ENCODE data around the gene PGM2.
A peak's percentile ranks its signal among the peaks of the same experiment; 100 is the strongest.
"Not testable (repeated sequence)": the region's sequence is repeated elsewhere in the genome, so short reads cannot be mapped to it uniquely, and the experiment has no call there.

The PGM2 gene

DNA sequence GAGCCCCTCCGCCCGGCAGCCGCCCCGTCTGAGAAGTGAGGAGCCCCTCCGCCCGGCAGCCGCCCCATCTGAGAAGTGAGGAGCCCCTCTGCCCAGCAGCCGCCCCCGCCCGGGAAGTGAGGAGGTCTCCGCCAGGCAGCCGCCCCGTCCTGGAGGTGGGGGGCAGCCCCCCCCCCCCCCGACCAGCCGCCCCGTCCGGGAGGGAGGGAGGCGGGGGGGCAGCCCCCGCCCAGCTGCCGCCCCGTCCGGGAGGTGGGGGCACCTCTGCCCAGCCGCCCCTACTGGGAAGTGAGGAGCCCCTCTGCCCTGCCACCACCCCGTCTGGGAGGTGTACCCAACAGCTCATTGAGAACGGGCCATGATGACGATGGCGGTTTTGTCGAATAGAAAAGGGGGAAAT, 6.0 kb upstream of the PGM2 start:
- not testable (repeated sequence) for DNase-seq

DNA sequence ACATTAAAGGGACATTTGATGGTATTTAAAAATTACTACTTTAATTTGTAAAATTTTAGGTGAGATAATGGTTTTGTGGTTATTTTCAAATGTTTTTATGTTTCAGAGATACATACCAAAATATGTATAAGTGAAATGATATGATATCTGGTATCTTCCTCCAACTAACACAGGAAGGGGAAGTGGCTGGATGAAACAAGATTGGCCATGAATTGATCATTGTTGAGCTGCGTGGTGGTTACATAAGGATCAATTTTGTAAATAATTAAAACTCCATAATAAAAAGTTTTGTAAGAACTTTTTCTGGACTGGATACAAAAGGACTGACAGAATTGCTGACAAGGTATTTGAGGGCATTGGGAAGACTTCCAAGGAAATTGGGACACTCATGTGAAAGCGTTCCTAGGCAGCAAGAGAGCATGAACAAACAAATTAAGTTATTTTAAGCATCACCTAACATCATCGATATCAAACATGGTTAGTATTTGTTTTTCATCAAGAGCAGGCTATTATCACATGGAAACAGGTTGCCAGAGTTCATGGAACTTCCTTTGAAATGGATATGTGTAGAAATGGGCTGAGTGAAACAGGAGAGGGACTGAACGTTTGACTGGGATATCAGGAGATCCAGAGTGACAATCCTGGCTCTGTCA, 4.4 kb upstream of the PGM2 start:
- DNase-seq = no peak

GRCh38 chr4:37825501-37825900, 985 bp upstream of the PGM2 start:
- not testable (repeated sequence) for DNase-seq

DNA sequence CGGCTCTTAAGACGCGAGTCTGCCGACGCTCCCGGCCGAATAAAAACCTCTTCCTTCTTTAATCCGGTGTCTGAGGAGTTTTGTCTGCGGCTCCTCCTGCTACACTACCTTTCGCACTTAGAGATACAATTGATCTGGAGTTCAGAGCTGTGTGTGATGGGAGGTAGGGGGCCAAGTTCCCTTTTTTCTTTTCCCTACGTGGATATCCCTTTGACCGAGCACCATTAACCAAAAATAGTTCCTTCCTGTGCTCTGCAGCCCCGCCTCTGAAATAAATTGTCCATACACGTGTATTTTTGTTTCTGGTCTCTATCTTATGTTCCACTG, 555 bp upstream of the PGM2 start:
- peak in 1 of 2 donors; percentile 11 for DNase-seq

DNA sequence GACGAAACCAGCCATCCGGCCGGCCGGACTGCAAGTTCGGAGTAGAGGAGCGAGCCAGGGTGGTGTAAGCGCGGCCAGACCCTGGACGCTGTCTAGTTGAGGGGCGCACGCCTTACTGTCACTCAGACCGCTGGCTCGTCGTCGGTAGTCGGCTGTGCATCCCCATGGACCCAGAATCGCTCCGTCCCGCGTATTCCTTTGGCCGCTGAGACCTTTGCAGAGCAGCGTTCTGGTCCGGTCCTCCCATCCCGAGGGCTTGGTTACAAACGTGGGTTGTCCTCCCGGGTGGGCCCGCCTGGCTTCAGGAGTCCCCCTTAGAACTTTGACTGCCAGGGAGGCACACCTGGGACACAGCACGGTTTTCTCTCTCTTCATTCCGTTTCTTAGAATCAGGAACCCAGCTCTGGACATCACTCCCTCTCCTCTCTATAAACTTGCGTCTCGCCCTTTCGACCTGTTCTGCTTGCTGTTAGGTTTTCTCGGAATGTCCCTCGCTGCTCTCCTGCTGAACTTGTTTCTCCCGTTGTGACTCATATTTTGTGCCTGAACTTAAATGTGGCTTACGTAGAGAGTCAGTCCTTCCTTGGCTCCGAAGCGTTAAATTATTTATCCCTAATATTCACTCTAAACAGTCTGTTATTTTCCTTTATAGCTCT, 672 bp downstream of the PGM2 start:
- DNase-seq = no peak

DNA sequence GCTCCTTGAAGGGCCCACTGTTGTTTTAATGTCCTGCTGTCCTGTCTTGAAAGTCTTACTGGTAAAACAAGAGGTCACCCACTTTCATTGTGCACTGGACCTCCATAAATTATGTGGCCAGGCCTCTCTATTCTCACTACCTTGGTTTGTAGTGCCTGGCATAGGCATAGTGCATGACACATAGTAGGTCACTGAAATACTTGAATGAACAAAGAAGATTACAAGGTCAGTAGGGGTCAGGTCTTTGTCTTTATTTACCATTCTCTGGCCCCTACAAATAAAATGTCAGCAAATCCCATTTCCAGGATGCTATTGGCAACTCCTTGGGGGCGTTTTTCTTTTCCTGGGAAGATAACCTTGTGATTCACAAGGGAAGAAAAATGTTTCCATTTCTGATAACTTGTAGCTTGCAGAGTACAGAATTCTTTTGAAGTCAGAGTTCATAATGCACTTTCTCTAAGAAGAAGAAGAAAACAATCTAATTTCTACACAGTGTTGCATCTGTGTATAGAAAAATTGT, 1.4 kb downstream of the PGM2 start:
- DNase-seq = no peak

DNA sequence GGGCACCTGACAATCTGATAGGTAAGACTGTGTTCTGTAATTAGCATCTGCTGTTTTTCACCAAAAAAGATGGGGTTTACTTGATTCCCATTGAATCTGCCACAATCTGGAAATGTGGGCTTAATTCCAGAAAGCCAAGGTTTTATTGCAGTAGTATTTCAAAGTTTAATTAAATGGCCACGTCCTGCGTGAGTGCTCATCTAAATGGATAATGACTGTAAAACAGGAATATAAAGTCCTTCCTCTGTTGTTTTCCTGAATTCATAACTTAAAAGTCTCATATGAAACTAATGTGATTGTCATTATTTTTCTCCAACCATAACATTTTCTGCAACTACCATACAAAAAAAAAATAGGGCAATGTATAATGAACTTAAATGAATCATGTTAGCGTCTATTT, 2.4 kb downstream of the PGM2 start:
- DNase-seq = no peak

DNA sequence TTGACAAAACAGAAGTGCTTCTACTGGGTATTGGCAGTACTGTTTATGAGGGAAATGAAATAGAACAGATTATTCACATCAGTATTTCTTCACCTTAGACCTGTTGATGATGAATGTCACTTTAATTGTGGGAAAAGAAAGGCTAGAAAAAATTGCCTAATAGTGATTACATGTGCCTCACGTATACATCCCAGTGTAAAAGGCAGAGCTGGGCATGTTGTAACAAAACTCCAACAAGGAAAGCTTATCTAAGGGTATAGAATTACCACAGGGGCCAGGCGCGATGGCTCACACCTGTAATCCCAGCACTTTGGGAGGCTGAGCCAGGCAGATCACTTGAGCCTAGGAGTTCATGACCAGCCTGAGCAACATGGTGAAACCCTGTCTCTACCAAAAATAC, 4.2 kb downstream of the PGM2 start:
- no peak for DNase-seq

- no peak for DNase-seq
Observed at GRCh38 chr4:37835031-37835430, 8.5 kb downstream of the PGM2 start.

GRCh38 chr4:37835806-37836205, 9.3 kb downstream of the PGM2 start:
- no peak for DNase-seq

- no peak for DNase-seq
Observed at GRCh38 chr4:37836274-37836673, 9.8 kb downstream of the PGM2 start.

DNA sequence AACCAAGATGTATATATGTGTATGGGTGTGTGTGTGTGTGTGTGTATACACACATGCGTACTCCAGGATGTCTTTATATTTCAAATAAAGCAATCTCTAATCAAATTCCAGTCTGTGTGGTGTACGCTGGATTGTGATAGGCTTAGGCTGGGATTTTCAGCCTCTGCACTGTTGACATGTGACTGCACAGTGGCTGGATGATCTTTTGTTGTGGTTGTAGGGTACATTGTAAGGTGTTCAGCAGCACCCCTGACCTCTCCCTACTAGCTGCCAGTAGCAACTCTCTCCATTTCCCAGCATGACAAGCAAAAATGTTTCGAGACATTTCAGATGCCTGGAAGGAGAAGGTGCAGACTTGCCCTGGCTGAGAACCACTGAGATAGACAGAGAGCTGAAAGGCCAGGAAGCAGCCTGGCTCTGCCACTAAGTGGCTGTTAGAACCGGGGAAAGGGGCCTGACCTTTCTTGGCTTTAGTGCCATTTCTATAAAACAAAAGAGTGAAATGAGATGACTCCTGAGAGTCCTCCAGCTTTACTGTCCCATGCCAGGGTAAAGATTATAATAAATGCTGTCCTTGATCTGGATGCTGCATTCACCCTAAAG, 10.5 kb downstream of the PGM2 start:
- DNase-seq = no peak

DNA sequence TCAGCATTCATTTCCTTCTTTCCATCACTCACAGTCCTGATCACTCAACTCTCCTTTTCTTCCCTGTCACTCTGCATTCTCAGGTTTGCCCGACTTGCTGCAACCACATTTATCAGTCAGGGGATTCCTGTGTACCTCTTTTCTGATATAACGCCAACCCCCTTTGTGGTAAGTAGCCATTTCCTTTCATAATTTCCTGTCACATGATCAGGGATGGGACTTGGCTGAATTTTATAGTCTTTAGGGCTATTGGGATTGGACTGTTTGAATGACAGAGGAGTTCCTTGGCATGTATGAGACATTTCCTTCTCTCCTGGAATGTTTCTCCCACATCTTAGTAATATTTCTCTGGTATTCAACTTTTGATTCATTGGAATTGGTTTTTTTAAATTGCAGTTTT, 11.0 kb downstream of the PGM2 start:
- DNase-seq = no peak

GRCh38 chr4:37839426-37839825, 12.9 kb downstream of the PGM2 start:
- no peak for DNase-seq

GRCh38 chr4:37844204-37844603, 17.7 kb downstream of the PGM2 start:
- DNase-seq = no peak

GRCh38 chr4:37845201-37845600, 18.7 kb downstream of the PGM2 start:
- no peak for DNase-seq

DNA sequence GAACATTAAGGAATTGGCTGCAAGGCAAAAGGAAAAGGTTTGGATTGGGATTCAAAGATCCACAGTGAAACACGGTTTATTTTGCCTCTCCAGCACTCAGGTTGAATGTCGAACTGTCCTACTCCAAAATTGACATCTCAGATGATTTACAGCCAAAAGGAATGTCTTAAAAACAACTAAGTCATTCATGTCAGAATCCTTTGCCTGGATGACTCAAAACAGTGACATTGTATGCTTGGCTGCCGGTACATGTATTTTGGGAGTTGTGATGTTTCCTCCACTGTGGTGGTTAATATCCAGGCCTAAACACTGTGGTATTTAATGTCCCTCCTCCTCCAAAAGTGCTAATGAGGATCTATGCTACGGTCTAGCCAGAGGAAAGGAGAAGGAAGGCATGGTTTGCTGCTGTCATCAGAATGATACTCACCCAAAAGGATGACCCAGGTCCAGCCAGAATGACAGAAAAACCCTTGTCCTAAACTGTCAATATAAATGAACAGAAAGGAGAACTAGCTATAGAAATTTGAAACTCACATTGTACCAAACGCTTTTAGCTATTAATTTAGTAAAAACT, 20.9 kb downstream of the PGM2 start:
- DNase-seq = no peak

GRCh38 chr4:37852376-37852775, 25.9 kb downstream of the PGM2 start:
- no peak for DNase-seq

GRCh38 chr4:37858112-37858511, 31.6 kb downstream of the PGM2 start:
- no peak for DNase-seq

DNA sequence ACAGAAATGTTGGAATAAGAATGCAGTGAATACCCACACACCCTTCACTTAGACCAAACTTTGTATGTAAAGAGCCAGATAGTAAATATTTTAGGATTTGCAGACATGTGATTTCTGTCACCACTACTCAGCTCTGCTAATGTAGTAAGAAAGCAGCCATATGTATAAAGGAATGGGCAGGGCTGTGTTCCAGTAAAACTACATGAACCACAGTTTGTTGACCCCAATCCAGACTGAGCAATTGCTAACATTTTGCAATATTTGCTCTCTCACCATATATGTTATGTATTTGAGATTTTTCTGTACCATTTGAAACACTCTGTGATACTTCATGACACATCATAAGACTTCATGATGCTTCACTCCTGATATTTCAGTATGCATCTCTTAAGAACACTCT, 32.4 kb downstream of the PGM2 start:
- DNase-seq = no peak

DNA sequence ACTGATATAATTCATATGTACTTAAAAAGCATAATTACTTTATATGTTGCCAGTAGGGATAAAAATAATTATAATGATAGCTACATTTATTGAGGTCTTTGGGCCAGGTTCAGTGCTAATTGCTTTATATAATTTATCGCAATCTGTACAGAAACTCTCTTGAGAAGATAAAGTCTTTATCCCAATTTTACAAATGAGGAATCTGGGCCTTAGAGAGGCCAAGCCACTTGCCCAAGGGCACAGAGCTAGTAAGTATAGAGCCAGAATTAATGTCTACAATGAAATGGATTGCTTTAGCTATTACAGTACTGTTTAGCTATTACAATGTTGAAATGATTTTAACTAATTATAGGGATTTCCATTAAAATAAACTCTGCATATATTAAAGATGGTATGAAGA, 33.8 kb downstream of the PGM2 start:
- DNase-seq = no peak

DNA sequence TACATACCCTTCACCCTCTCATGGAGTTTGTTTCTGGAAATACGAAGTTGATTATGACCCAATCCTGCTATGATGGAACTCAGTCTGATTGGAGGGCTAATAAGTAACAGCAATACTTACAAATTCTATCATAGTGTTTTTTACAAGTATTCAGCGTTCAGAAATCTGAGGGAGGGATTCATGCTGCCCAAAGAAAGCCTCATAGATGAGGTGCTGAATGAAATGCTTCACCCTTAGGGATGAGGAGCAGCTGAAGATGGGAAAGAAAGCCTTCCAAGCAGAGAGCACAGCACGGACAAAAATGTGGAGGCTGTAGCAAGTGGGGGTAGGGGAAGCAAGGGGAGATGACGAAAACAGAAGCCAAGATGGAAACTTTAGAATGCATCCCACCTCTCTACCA, 36.5 kb downstream of the PGM2 start:
- DNase-seq = no peak

DNA sequence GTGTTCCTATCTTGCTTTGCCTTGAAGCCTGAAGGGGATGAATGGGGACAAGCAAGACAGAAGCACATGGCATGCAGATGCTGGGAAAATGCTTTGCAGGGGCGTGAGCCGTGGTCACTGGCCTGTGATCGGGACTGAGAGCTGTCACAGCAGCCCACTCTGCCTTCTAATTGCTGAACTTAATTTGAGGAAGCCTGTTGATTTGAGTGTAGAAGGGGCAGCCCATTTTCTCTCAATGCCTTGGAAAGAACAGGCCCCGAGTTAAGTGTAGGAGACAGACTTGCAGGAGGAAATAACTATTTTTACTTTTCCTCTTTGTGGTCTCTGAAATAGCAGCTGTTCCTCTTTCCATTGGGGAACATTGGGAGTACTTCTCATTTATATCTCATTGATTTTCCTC, 38.3 kb downstream of the PGM2 start:
- no peak for DNase-seq

DNA sequence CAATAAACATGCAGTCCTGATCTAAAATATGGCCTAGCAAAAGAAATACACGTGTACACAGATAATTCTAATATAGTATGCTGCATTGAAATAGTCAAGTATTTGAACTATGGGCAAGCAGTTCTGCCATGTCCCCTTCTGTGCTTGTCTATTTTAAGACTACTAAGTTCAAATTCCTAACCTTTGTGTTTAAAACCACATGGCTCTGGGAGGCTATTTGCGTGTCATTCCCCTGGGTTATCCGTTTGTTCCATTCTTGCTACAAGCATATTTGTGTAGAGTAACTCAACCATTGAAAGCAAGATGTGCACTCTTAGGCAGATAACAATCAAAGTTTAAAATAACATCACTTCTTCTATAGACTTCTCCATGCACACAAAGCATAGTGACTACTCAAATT, 39.0 kb downstream of the PGM2 start:
- no peak for DNase-seq
